Peyer's patch (tissue), 4 donors: ENCODE results near the gene RPTOR.

Source experiments
- CTCF ChIP-seq, 6 experiments: fragments of 450-650 bp in 4 of 6; fragments of 200-600 bp in 2 of 6; sonication (generic) in 1 of 6; IDR thresholded peaks; one replicate each; pipeline ENCODE4 v1.5.1; 2017 to 2019; ENCODE audit warnings: antibody characterized with exemption in 6 of 6, mild to moderate bottlenecking in 3 of 6, moderate library complexity in 1 of 6
- POLR2A ChIP-seq, 2 donors: fragments of 450-650 bp; IDR thresholded peaks; one replicate each; pipeline ENCODE4 v1.5.1; 2017; ENCODE audit warnings: antibody characterized with exemption in 2 of 2, mild to moderate bottlenecking in 2 of 2, moderate library complexity in 2 of 2

- TF ChIP-seq CTCF (IDR thresholded peaks at IDR 0.05) (no peak), POLR2A (IDR thresholded peaks at IDR 0.05) (no peak)
Observed at GRCh38 chr17:80786470-80786869, 241.8 kb downstream of the RPTOR start.
